IMR-90 (cell line): ENCODE results near the gene KLKB1. TPM values are rescaled to one million over a fixed set of nuclear protein-coding genes. Genes with fewer than 3 reads are reported as not detected.

Experiments used
- ATAC-seq: fragments of 200-7000 bp; cut with Tn5 transposase; 2 replicates; pipeline ENCODE4 v1.9.1; 2020; ENCODE audit warnings: low read depth, mild to moderate bottlenecking, moderate library complexity
- BruUV-seq: library from RNA; stranded (reverse); fragments of 400-500 nt; replicated peaks from 2 replicates; lab custom pipeline; 2021; lab: Mats Ljungman, UMichigan
- CTCF ChIA-PET: fragments of 300-600 bp; formaldehyde crosslinking; extraction: SDS; loops from one replicate; lab custom pipeline; 2021; ENCODE audit warnings: antibody characterized with exemption; lab: Yijun Ruan, JAX
- POLR2A ChIA-PET: fragments of 300-600 bp; sonication (Branson Sonifier 250); formaldehyde crosslinking; loops from one replicate; lab custom pipeline; 2022; ENCODE audit warnings: antibody characterized with exemption; ENCODE audit not compliant: unreplicated experiment; lab: Charles Lee
- DNase-seq: peaks from one replicate; pipeline ENCODE4 v3.0.0; 2013
- H2AFZ ChIP-seq: replicated peaks from 2 replicates; pipeline ENCODE3; 2013; ENCODE audit warnings: low read length, mild to moderate bottlenecking; ENCODE audit not compliant: poor library complexity
- H2AK5ac ChIP-seq: 2 replicates; pipeline ENCODE4 v1.6.1; 2013; ENCODE audit warnings: low read depth, low read length, inconsistent platforms
- H2AK9ac ChIP-seq: replicated peaks from 2 replicates; pipeline ENCODE3; 2013; ENCODE audit warnings: mild to moderate bottlenecking, low read depth, low read length, moderate library complexity; ENCODE audit not compliant: poor library complexity
- H2BK120ac ChIP-seq: 2 replicates; pipeline ENCODE4 v1.6.1; 2013; ENCODE audit warnings: low read depth, low read length, inconsistent platforms
- H2BK15ac ChIP-seq: 3 replicates; pipeline ENCODE4 v1.6.1; 2013; ENCODE audit warnings: low read depth, low read length, inconsistent platforms
- H2BK20ac ChIP-seq: 2 replicates; pipeline ENCODE4 v1.6.1; 2013; ENCODE audit warnings: low read depth, mild to moderate bottlenecking, inconsistent platforms, low read length, moderate library complexity
- H2BK5ac ChIP-seq: 2 replicates; pipeline ENCODE4 v1.6.1; 2013; ENCODE audit warnings: mild to moderate bottlenecking, low read depth, low read length, inconsistent platforms; ENCODE audit not compliant: poor library complexity, severe bottlenecking
- H3K14ac ChIP-seq: replicated peaks from 2 replicates; pipeline ENCODE4 v1.6.1; 2013; ENCODE audit warnings: low read depth, low read length, inconsistent platforms
- H3K18ac ChIP-seq: 2 replicates; pipeline ENCODE4 v1.6.1; 2013; ENCODE audit warnings: low read depth, low read length, control low read depth
- H3K23ac ChIP-seq: 2 replicates; pipeline ENCODE4 v1.6.1; 2013; ENCODE audit warnings: low read depth, low read length, inconsistent platforms
- H3K27ac ChIP-seq: 2 replicates; pipeline ENCODE4 v1.5.1; 2013; ENCODE audit warnings: mild to moderate bottlenecking, control low read depth, low read length; ENCODE audit not compliant: insufficient read depth
- H3K27me3 ChIP-seq: 2 replicates; pipeline ENCODE4 v1.6.1; 2013; ENCODE audit warnings: low read length; ENCODE audit not compliant: control insufficient read depth, insufficient read depth
- H3K36me3 ChIP-seq: 2 replicates; pipeline ENCODE4 v1.6.1; 2013; ENCODE audit warnings: low read length, mixed read lengths; ENCODE audit not compliant: control insufficient read depth, insufficient read depth
- H3K4ac ChIP-seq: 2 replicates; pipeline ENCODE4 v1.6.1; 2013; ENCODE audit warnings: low read depth, low read length, inconsistent platforms
- H3K4me1 ChIP-seq: 2 replicates; pipeline ENCODE4 v1.6.1; 2013; ENCODE audit warnings: low read length, mixed read lengths; ENCODE audit not compliant: control insufficient read depth, insufficient read depth
- H3K4me2 ChIP-seq: 2 replicates; pipeline ENCODE4 v1.6.1; 2013; ENCODE audit warnings: low read depth, mild to moderate bottlenecking, control low read depth, low read length, moderate library complexity
- H3K4me3 ChIP-seq: 2 replicates; pipeline ENCODE4 v1.5.1; 2013; ENCODE audit warnings: low read depth, mild to moderate bottlenecking, control low read depth, low read length, moderate library complexity; ENCODE audit not compliant: insufficient read depth
- H3K56ac ChIP-seq: 2 replicates; pipeline ENCODE4 v1.6.1; 2013; ENCODE audit warnings: low read length, inconsistent platforms; ENCODE audit not compliant: insufficient read depth; ENCODE audit errors: extremely low read depth
- H3K79me1 ChIP-seq, 2 experiments: 2 replicates each; pipeline ENCODE4 v1.6.1; 2013; ENCODE audit warnings: low read length in 2 of 2, inconsistent platforms in 1 of 2, low read depth in 1 of 2
- H3K9ac ChIP-seq: 2 replicates; pipeline ENCODE4 v1.6.1; 2013; ENCODE audit warnings: low read depth, low read length, control low read depth
- H3K9me1 ChIP-seq: 2 replicates; pipeline ENCODE4 v1.6.1; 2013; ENCODE audit warnings: low read length, inconsistent platforms; ENCODE audit not compliant: insufficient read depth
- H3K9me3 ChIP-seq: 2 replicates; pipeline ENCODE4 v1.6.1; 2013; ENCODE audit warnings: low read length; ENCODE audit not compliant: control insufficient read depth, insufficient read depth
- H4K20me1 ChIP-seq: 2 replicates; pipeline ENCODE4 v1.6.1; 2013; ENCODE audit warnings: low read length, inconsistent platforms; ENCODE audit not compliant: insufficient read depth
- H4K5ac ChIP-seq: 2 replicates; pipeline ENCODE4 v1.6.1; 2013; ENCODE audit warnings: mild to moderate bottlenecking, low read depth, low read length, control low read depth
- H4K8ac ChIP-seq, 2 experiments: 2 replicates each; pipeline ENCODE4 v1.6.1; 2013; ENCODE audit warnings: low read depth in 2 of 2, low read length in 2 of 2, control low read depth in 1 of 2, inconsistent platforms in 1 of 2
- H4K91ac ChIP-seq: 2 replicates; pipeline ENCODE4 v1.6.1; 2013; ENCODE audit warnings: low read depth, low read length, inconsistent platforms; ENCODE audit not compliant: insufficient read depth
- BHLHE40 ChIP-seq: fragments of 150-350 bp; IDR thresholded peaks from 2 replicates; pipeline ENCODE4 v1.6.1; 2016; ENCODE audit warnings: mild to moderate bottlenecking, low read depth, low read length
- CEBPB ChIP-seq: IDR thresholded peaks from 2 replicates; pipeline ENCODE4 v1.6.1; 2012; ENCODE audit warnings: low read depth, low read length, improper control_type of control experiment
- CHD1 ChIP-seq: IDR thresholded peaks from 2 replicates; pipeline ENCODE4 v1.6.1; 2012; ENCODE audit warnings: low read depth, low read length, improper control_type of control experiment
- FOS ChIP-seq: fragments of 150-350 bp; IDR thresholded peaks from 2 replicates; pipeline ENCODE4 v1.6.1; 2016; ENCODE audit warnings: low read depth, low read length
- MAFK ChIP-seq: IDR thresholded peaks from 2 replicates; pipeline ENCODE4 v1.6.1; 2012; ENCODE audit warnings: low read depth, low read length, improper control_type of control experiment
- MAZ ChIP-seq: IDR thresholded peaks from 2 replicates; pipeline ENCODE4 v1.6.1; 2012; ENCODE audit warnings: low read depth, mild to moderate bottlenecking, low read length, improper control_type of control experiment, moderate library complexity, borderline replicate concordance
- MXI1 ChIP-seq: IDR thresholded peaks from 2 replicates; pipeline ENCODE4 v1.6.1; 2012; ENCODE audit warnings: low read depth, mild to moderate bottlenecking, low read length, moderate library complexity, borderline replicate concordance
- NFE2L2 ChIP-seq: fragments of 150-350 bp; IDR thresholded peaks from 2 replicates; pipeline ENCODE4 v1.6.1; 2016; ENCODE audit warnings: low read depth, mild to moderate bottlenecking, low read length
- POLR2A ChIP-seq: IDR thresholded peaks from 2 replicates; pipeline ENCODE4 v1.6.1; 2012; ENCODE audit warnings: mild to moderate bottlenecking, low read depth, low read length
- RAD21 ChIP-seq: IDR thresholded peaks from 2 replicates; pipeline ENCODE4 v1.6.1; 2012; ENCODE audit warnings: low read length, improper control_type of control experiment
- RCOR1 ChIP-seq: IDR thresholded peaks from 2 replicates; pipeline ENCODE4 v1.6.1; 2012; ENCODE audit warnings: mild to moderate bottlenecking, low read length, improper control_type of control experiment; ENCODE audit not compliant: insufficient replicate concordance
- RFX5 ChIP-seq: IDR thresholded peaks from 2 replicates; pipeline ENCODE4 v1.8.0; 2012; ENCODE audit warnings: low read depth, mild to moderate bottlenecking, low read length, moderate library complexity
- SMC3 ChIP-seq: fragments of 150-350 bp; IDR thresholded peaks from 2 replicates; pipeline ENCODE4 v1.6.1; 2016; ENCODE audit warnings: low read depth, mild to moderate bottlenecking, antibody characterized with exemption, low read length, moderate library complexity
- WGBS, 2 experiments: methylation state at CpG; one replicate each; pipeline versions ENCODE4 v1.1.5 to v1.1.7; 2013; ENCODE audit warnings: missing lambda C conversion rate in 2 of 2; ENCODE audit not compliant: insufficient read length in 1 of 2; ENCODE audit errors: extremely low coverage in 2 of 2; 5-methylcytosine and 5-hydroxymethylcytosine counted together
- dilution Hi-C: fragments of 300-500 bp; cut with HindIII; formaldehyde crosslinking; loops from one replicate; pipeline ENCODE4 v1.14.3; 2018; ENCODE audit warnings: low sequenced_read_pairs; ENCODE audit not compliant: unreplicated experiment
- in situ Hi-C: fragments of 300-500 bp; cut with MboI; formaldehyde crosslinking; loops from 3 replicates; pipeline ENCODE4 v1.14.3; 2019; ENCODE audit warnings: low sequenced_read_pairs, inconsistent platforms, mixed read lengths
- intact Hi-C: fragments of 100-400 bp; cut with micrococcal nuclease; formaldehyde crosslinking; loops from 2 replicates; pipeline ENCODE4 v1.10.0; 2022
- polyA plus RNA-seq, 3 experiments: library from polyadenylated mRNA; depleted of rRNA; stranded (reverse); fragments of >200 nt; gene quantifications; 2 replicates each; pipeline ENCODE4 v1.2.3, GENCODE V29; 2012; ENCODE audit warnings: low replicate concordance in 1 of 3
- total RNA-seq: library from RNA; depleted of rRNA; stranded (reverse); fragments of >200 nt; gene quantifications from 2 replicates; pipeline ENCODE4 v1.2.3, GENCODE V29; 2012
- TF ChIP-seq, protein P1 (sequence below): fragments of 150-350 bp; IDR thresholded peaks from 2 replicates; pipeline ENCODE4 v1.6.1; 2017; ENCODE audit warnings: mild to moderate bottlenecking, antibody characterized with exemption, low read length, low read depth
- TF ChIP-seq, protein P2 (sequence below): fragments of 150-350 bp; IDR thresholded peaks from 2 replicates; pipeline ENCODE4 v1.6.1; 2016; ENCODE audit warnings: low read depth, mild to moderate bottlenecking, low read length, moderate library complexity, borderline replicate concordance
- TF ChIP-seq, protein P3 (sequence below): conservative IDR thresholded peaks from 2 replicates; pipeline ENCODE4 v1.5.1; 2012; ENCODE audit warnings: mild to moderate bottlenecking, low read depth, low read length, improper control_type of control experiment

Gene KLKB1
- total and polyA plus RNA-seq, 2 of the 4 experiments (the other 2 are of a cell fraction) = 0.03 TPM; not detected in 1

DNA sequence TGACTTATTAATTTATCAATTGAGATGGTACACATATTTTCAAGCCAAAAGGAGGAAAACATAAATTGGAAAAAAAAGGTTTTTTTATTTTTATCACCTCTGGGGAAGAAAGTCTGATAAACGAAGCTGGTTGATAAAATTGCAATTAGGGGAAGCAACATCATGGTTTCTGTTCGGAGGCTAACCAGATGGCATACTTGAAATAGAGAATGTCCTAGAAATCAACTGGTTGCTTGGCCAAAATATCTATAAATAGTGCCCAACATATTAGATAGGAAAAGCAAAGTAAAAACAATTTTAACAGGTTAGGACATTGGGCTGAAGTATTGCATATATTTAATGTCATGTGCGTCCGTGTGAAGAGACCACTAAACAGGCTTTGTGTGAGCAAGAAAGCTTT is 14.3 kb downstream of the KLKB1 start:
- dilution Hi-C loops (no loop called here), in situ Hi-C loops (no loop called here)
- no peak overlapping the region for H2AK5ac ChIP-seq

More for the DNA sequence above, 14.3 kb downstream of the KLKB1 start:
- H2BK120ac ChIP-seq = no peak overlapping the region
- intact Hi-C loops = no loop called here
- H4K8ac ChIP-seq = no peak overlapping the region
- no peak overlapping the region for H3K56ac ChIP-seq
- TF ChIP-seq RCOR1 = no peak
- TF ChIP-seq, protein P1, sequence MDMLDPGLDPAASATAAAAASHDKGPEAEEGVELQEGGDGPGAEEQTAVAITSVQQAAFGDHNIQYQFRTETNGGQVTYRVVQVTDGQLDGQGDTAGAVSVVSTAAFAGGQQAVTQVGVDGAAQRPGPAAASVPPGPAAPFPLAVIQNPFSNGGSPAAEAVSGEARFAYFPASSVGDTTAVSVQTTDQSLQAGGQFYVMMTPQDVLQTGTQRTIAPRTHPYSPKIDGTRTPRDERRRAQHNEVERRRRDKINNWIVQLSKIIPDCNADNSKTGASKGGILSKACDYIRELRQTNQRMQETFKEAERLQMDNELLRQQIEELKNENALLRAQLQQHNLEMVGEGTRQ = no peak
- no peak for TF ChIP-seq FOS
- TF ChIP-seq MXI1 = no peak
- no peak for TF ChIP-seq RAD21
- no peak for TF ChIP-seq MAZ
- TF ChIP-seq SMC3 = no peak
- no peak for TF ChIP-seq CHD1
- no peak for TF ChIP-seq POLR2A
- TF ChIP-seq, protein P2, sequence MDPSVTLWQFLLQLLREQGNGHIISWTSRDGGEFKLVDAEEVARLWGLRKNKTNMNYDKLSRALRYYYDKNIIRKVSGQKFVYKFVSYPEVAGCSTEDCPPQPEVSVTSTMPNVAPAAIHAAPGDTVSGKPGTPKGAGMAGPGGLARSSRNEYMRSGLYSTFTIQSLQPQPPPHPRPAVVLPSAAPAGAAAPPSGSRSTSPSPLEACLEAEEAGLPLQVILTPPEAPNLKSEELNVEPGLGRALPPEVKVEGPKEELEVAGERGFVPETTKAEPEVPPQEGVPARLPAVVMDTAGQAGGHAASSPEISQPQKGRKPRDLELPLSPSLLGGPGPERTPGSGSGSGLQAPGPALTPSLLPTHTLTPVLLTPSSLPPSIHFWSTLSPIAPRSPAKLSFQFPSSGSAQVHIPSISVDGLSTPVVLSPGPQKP = no peak
- TF ChIP-seq MAFK = no peak
- TF ChIP-seq, protein P3, sequence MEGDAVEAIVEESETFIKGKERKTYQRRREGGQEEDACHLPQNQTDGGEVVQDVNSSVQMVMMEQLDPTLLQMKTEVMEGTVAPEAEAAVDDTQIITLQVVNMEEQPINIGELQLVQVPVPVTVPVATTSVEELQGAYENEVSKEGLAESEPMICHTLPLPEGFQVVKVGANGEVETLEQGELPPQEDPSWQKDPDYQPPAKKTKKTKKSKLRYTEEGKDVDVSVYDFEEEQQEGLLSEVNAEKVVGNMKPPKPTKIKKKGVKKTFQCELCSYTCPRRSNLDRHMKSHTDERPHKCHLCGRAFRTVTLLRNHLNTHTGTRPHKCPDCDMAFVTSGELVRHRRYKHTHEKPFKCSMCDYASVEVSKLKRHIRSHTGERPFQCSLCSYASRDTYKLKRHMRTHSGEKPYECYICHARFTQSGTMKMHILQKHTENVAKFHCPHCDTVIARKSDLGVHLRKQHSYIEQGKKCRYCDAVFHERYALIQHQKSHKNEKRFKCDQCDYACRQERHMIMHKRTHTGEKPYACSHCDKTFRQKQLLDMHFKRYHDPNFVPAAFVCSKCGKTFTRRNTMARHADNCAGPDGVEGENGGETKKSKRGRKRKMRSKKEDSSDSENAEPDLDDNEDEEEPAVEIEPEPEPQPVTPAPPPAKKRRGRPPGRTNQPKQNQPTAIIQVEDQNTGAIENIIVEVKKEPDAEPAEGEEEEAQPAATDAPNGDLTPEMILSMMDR = no peak
- no peak for TF ChIP-seq NFE2L2
- TF ChIP-seq RFX5 = no peak
- TF ChIP-seq BHLHE40 = no peak
- no peak for TF ChIP-seq CEBPB
- H3K14ac ChIP-seq = no peak overlapping the region
- BruUV-seq = no TSS peak
- no peak overlapping the region for H3K27ac ChIP-seq
- H2BK20ac ChIP-seq = no peak overlapping the region
- H3K4me3 ChIP-seq = no peak overlapping the region
- no peaks in the 10 kb centered on the region for H3K9me3 ChIP-seq
- H3K9ac ChIP-seq = no peak overlapping the region
- H4K20me1 ChIP-seq = no peaks in the 10 kb centered on the region
- POLR2A ChIA-PET = no interaction called here
- no peaks in the 10 kb centered on the region for H3K9me1 ChIP-seq
- DNase-seq (no peak), ATAC-seq (no peak)
- no peaks in the 10 kb centered on the region for H3K4me1 ChIP-seq
- no peaks in the 10 kb centered on the region for H3K36me3 ChIP-seq
- no peaks in the 10 kb centered on the region for H3K27me3 ChIP-seq
- H3K18ac ChIP-seq = no peak overlapping the region
- no peak overlapping the region for H4K5ac ChIP-seq
- no peaks in the 10 kb centered on the region for H3K79me1 ChIP-seq
- H2BK5ac ChIP-seq = no peak overlapping the region
- H2AFZ ChIP-seq = no peak overlapping the region
- H4K91ac ChIP-seq = no peak overlapping the region
- no peak overlapping the region for H3K4me2 ChIP-seq
- H2AK9ac ChIP-seq = no peak overlapping the region
- no peak overlapping the region for H3K23ac ChIP-seq
- H3K4ac ChIP-seq = no peak overlapping the region
- H2BK15ac ChIP-seq = no peak overlapping the region
- CTCF ChIA-PET = no interaction called here
- WGBS, 2 experiments = no CpG with 5 or more reads among the region's 4 CpGs
